ENCODE results near the gene SLU7. TPM values are rescaled to one million over a fixed set of nuclear protein-coding genes. Genes with fewer than 3 reads are reported as not detected.

Gene SLU7
- total RNA-seq, 1 experiment from 2014 or later: 43.6 TPM

GRCh38 chr5:160467555-160468362, 48.9 kb upstream of the SLU7 start (continued):
- no peak for TF ChIP-seq ATF3 (IDR thresholded peaks at IDR 0.05)
- no peak for TF ChIP-seq CTCF (IDR thresholded peaks at IDR 0.05 in 2 of 3, conservative IDR thresholded peaks at IDR 0.05 in 1 of 3; ENCODE audit: borderline replicate concordance in 1 of 3, insufficient read depth in 1 of 3, low read depth in 2 of 3, low read length in 2 of 3)

GRCh38 chr5:160466889-160467554, 48.1 kb upstream of the SLU7 start:
- Histone ChIP-seq H3K27me3 (ENCODE audit: insufficient read depth, low read length) (0 out of 2 replicates have a peak, but pooled peaks cover 3% of the 10 kb centered on the region), H3K27ac (ENCODE audit: low read depth, low read length) (no peak overlapping the region), H3K4me1 (ENCODE audit: control insufficient read depth in 1 of 2, insufficient read depth in 2 of 2, low read length in 2 of 2) (no peaks in the 10 kb centered on the region), H3K79me2 (ENCODE audit: insufficient read depth, low read length) (no peaks in the 10 kb centered on the region), H3K4me3 (replicated peaks in 1 of 2; ENCODE audit: low read depth in 1 of 2, low read length in 2 of 2) (no peak overlapping the region), H3K36me3 (ENCODE audit: control insufficient read depth in 1 of 2, insufficient read depth in 2 of 2, low read length in 2 of 2) (no peaks in the 10 kb centered on the region), H4K20me1 (ENCODE audit: insufficient read depth) (no peaks in the 10 kb centered on the region), H3K9me2 (ENCODE audit: insufficient read depth) (no peaks in the 10 kb centered on the region), H3K9me3 (ENCODE audit: control insufficient read depth in 1 of 2, insufficient read depth in 1 of 2, low read depth in 1 of 2, low read length in 2 of 2) (no peaks in the 10 kb centered on the region), H3K4me2 (ENCODE audit: low read length) (no peak overlapping the region), H3K9ac (ENCODE audit: low read length) (no peak overlapping the region), H2AFZ (ENCODE audit: low read depth, low read length, poor library complexity, severe bottlenecking) (no peak overlapping the region)
- DNase-seq (ENCODE audit: low read depth, low spot score) (no peak), ATAC-seq (no peak)
- no peak for TF ChIP-seq CBX3 (IDR thresholded peaks at IDR 0.05; ENCODE audit: low read depth)
- TF ChIP-seq YY1 (IDR thresholded peaks at IDR 0.05; ENCODE audit: extremely low read depth, insufficient replicate concordance, low read depth, low read length): no peak
- TF ChIP-seq EGR1 (IDR thresholded peaks at IDR 0.05; ENCODE audit: low read depth): no peak
- TF ChIP-seq CTCF (IDR thresholded peaks at IDR 0.05 in 2 of 3, conservative IDR thresholded peaks at IDR 0.05 in 1 of 3; ENCODE audit: borderline replicate concordance in 1 of 3, insufficient read depth in 1 of 3, low read depth in 2 of 3, low read length in 2 of 3): no peak
- no peak for TF ChIP-seq SIN3A (IDR thresholded peaks at IDR 0.05; ENCODE audit: low read depth)
- no peak for TF ChIP-seq ZFX (IDR thresholded peaks at IDR 0.05)
- no peak for TF ChIP-seq RAD21 (IDR thresholded peaks at IDR 0.05; ENCODE audit: low read depth)
- TF ChIP-seq MAX (IDR thresholded peaks at IDR 0.05): no peak
- TF ChIP-seq ELF1 (IDR thresholded peaks at IDR 0.05; ENCODE audit: borderline replicate concordance, low read depth): no peak
- TF ChIP-seq ZNF274 (IDR thresholded peaks at IDR 0.05; ENCODE audit: low read depth, low read length): no peak
- no peak for TF ChIP-seq FOSL1 (IDR thresholded peaks at IDR 0.05; ENCODE audit: low read depth)
- no peak for TF ChIP-seq SP1 (IDR thresholded peaks at IDR 0.05; ENCODE audit: low read depth)
- no peak for TF ChIP-seq CEBPB (IDR thresholded peaks at IDR 0.05; ENCODE audit: low read depth)
- no TSS peak for BruUV-seq (replicated peaks)
- POLR2A ChIA-PET: no interaction called here
- RAD21 ChIA-PET (ENCODE audit: low non-redundant PET in 1 of 2, low total read pairs in 2 of 2, uncharacterized antibody in 2 of 2, unreplicated experiment in 2 of 2): no interaction called here
- CTCF ChIA-PET: no interaction called here
- intact Hi-C loops (cut with micrococcal nuclease): no loop called here
